ENCODE results near the gene TLR4. TPM values are rescaled to one million over a fixed set of nuclear protein-coding genes. Genes with fewer than 3 reads are reported as not detected.

TLR4 gene
- total and polyA plus RNA-seq, 8 donors = 0.29 to 24.8 (median 3.1) TPM

DNA sequence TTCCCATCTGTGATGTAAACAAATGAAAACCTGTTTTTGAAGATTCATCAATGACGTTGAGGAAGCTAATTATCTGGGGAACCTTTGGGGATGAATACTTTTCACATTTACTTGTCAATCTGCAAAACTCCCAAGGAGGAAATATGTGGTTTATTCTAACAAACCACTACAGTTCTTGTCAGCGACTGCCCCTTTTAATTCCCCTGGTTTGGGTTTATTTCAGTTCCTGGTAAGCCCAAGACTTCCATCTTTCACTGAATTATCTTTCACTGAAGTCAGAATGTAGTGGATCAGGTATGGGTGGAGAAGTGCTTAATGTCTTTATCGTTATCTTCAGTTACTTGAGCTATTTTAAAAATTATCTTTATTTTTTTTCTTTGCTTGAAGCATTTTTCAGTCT is 40.2 kb downstream of the TLR4 start:
- peaks cover 0 to 10% (median 6%) of the 10 kb centered on the region in 4 donors for H3K4me1 ChIP-seq
- no peak for TF ChIP-seq POLR2AphosphoS5 (IDR thresholded peaks at IDR 0.05)
- no peak for TF ChIP-seq EP300 (IDR thresholded peaks at IDR 0.05)
- TF ChIP-seq, protein P1, sequence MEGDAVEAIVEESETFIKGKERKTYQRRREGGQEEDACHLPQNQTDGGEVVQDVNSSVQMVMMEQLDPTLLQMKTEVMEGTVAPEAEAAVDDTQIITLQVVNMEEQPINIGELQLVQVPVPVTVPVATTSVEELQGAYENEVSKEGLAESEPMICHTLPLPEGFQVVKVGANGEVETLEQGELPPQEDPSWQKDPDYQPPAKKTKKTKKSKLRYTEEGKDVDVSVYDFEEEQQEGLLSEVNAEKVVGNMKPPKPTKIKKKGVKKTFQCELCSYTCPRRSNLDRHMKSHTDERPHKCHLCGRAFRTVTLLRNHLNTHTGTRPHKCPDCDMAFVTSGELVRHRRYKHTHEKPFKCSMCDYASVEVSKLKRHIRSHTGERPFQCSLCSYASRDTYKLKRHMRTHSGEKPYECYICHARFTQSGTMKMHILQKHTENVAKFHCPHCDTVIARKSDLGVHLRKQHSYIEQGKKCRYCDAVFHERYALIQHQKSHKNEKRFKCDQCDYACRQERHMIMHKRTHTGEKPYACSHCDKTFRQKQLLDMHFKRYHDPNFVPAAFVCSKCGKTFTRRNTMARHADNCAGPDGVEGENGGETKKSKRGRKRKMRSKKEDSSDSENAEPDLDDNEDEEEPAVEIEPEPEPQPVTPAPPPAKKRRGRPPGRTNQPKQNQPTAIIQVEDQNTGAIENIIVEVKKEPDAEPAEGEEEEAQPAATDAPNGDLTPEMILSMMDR (IDR thresholded peaks at IDR 0.05) = no peak
- TF ChIP-seq POLR2A (IDR thresholded peaks at IDR 0.05) = no peak
- H3K4me3 ChIP-seq = no peak overlapping the region
- WGBS, 5 donors = 40 to 47% (median 42%) methylated on average over 3 of the region's 3 CpGs
- no peak for DNase-seq
- intact Hi-C loops (cut with DNase I; ENCODE audit: low total_unique reads) = no loop called here
- H3K27ac ChIP-seq = no peak overlapping the region
- H3K36me3 ChIP-seq = no peaks in the 10 kb centered on the region
- H3K9me3 ChIP-seq = no peaks in the 10 kb centered on the region
- H3K27me3 ChIP-seq = peaks cover 0 to 50% (median 16%) of the 10 kb centered on the region in 3 donors

DNA sequence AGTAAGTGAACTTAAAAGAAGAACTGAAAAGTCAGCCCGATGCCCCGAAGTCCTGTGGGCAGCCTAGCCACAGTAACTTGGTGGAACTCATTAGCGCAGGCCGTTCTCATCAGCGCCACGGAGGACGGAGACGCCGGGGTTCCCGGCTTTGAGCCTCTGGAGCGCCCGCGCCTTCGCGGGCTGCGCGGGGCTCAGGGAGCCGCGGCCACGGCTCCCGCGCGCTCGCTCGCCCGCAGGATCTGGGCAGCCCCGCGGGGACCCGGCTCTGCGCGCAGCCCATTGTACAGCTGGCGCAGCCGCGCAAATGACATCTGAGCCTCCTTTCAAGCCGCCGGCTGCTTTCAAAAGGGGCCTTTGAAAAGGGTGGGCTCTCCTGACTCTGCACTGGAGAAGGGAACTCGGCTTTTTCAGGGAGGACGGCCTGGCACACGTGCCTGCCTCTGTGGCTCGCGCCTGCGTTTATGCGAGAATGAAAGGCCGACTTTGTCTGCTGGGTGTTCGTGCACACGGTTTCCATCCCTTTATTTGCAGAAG is 40.7 kb downstream of the TLR4 start:
- Histone ChIP-seq H3K27me3 (peaks cover 0 to 54% (median 16%) of the 10 kb centered on the region in 3 donors), H3K9me3 (no peaks in the 10 kb centered on the region), H3K4me1 (peaks cover 0 to 10% (median 6%) of the 10 kb centered on the region in 4 donors), H3K36me3 (no peaks in the 10 kb centered on the region), H3K27ac (no peak overlapping the region), H3K4me3 (peak overlapping the region in 3 of 4 donors; percentile 17 to 38 (median 33))
- WGBS, 5 donors = 3 to 7% (median 5%) methylated on average over 22 to 46 of the region's 46 CpGs
- intact Hi-C loops (cut with DNase I; ENCODE audit: low total_unique reads) = no loop called here
- DNase-seq = peak in 1 of 2 donors; percentile 27
- TF ChIP-seq EP300 (IDR thresholded peaks at IDR 0.05) = no peak
- TF ChIP-seq POLR2AphosphoS5 (IDR thresholded peaks at IDR 0.05) = no peak
- TF ChIP-seq, protein P1 (IDR thresholded peaks at IDR 0.05) = no peak
- TF ChIP-seq POLR2A (IDR thresholded peaks at IDR 0.05) = no peak

DNA sequence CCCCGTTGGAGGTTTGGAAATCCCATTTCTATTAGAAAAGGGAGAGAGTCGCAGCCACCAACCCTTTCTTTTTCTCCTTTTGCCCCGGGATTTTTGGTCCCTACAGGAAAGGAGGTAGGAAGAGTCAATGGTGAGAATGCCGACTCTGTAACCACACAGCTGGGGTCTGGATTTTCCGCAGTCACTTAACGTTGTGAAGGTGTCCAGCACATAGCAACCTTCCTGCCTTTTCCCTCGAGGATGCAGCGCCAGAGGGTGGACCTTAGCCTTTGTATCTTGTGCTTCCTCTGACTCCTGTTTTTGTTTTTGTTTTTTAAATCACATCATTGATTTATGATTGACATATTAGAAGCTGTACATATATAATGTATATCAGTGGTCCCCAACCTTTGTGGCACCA is 41.4 kb downstream of the TLR4 start:
- no peak overlapping the region for H3K4me3 ChIP-seq
- no peaks in the 10 kb centered on the region for H3K36me3 ChIP-seq
- DNase-seq = no peak
- 74 to 86% (median 81%) methylated on average over 8 of the region's 8 CpGs for WGBS, 5 donors
- peaks cover 0 to 10% (median 6%) of the 10 kb centered on the region in 4 donors for H3K4me1 ChIP-seq
- no peak overlapping the region for H3K27ac ChIP-seq
- intact Hi-C loops (cut with DNase I; ENCODE audit: low total_unique reads) = no loop called here
- peaks cover 0 to 54% (median 16%) of the 10 kb centered on the region in 3 donors for H3K27me3 ChIP-seq
- TF ChIP-seq, protein P1 (IDR thresholded peaks at IDR 0.05) = no peak
- TF ChIP-seq EP300 (IDR thresholded peaks at IDR 0.05) (no peak), POLR2A (IDR thresholded peaks at IDR 0.05) (no peak), POLR2AphosphoS5 (IDR thresholded peaks at IDR 0.05) (no peak)
- no peaks in the 10 kb centered on the region for H3K9me3 ChIP-seq

GRCh38 chr9:117746263-117746662 is 42.1 kb downstream of the TLR4 start:
- H3K4me3 ChIP-seq = no peak overlapping the region
- no peak overlapping the region for H3K27ac ChIP-seq
- H3K4me1 ChIP-seq = peaks cover 0 to 10% (median 6%) of the 10 kb centered on the region in 4 donors
- H3K9me3 ChIP-seq = no peaks in the 10 kb centered on the region
- H3K36me3 ChIP-seq = no peaks in the 10 kb centered on the region
- H3K27me3 ChIP-seq = peaks cover 0 to 54% (median 16%) of the 10 kb centered on the region in 3 donors
- TF ChIP-seq POLR2AphosphoS5 (IDR thresholded peaks at IDR 0.05) (no peak), POLR2A (IDR thresholded peaks at IDR 0.05) (no peak), EP300 (IDR thresholded peaks at IDR 0.05) (no peak)
- TF ChIP-seq, protein P1 (IDR thresholded peaks at IDR 0.05) = no peak
- DNase-seq = no peak
- intact Hi-C loops (cut with DNase I; ENCODE audit: low total_unique reads) = no loop called here
- 63 to 99% (median 95%) methylated on average over 4 of the region's 4 CpGs for WGBS, 5 donors

All from stomach (tissue), 9 donors.